C4-2B (cell line): ENCODE measurements around the gene ARL4A.

ENCODE experiments used
- H3K27ac ChIP-seq: fragments of 450-650 bp; 2 replicates; pipeline ENCODE4 v1.5.1; 2017
- CTCF ChIP-seq: fragments of 450-650 bp; conservative IDR thresholded peaks from 2 replicates; pipeline ENCODE4 v1.5.1; 2017; ENCODE audit warnings: mild to moderate bottlenecking
- ZFX ChIP-seq: fragments of 450-650 bp; IDR thresholded peaks from 2 replicates; pipeline ENCODE4 v1.6.1; 2017

ARL4A gene

GRCh38 chr7:12701433-12701832 is 14.0 kb downstream of the ARL4A start:
- no peak for TF ChIP-seq ZFX
- TF ChIP-seq CTCF: no peak
- H3K27ac ChIP-seq: no peak overlapping the region

- TF ChIP-seq ZFX (no peak), CTCF (no peak)
- H3K27ac ChIP-seq: no peak overlapping the region
Observed at GRCh38 chr7:12703881-12704280, 16.4 kb downstream of the ARL4A start.

- TF ChIP-seq CTCF: no peak
- no peak for TF ChIP-seq ZFX
- no peak overlapping the region for H3K27ac ChIP-seq
Observed at GRCh38 chr7:12705878-12706277, 18.4 kb downstream of the ARL4A start.

GRCh38 chr7:12706900-12707536 is 19.6 kb downstream of the ARL4A start:
- TF ChIP-seq ZFX (no peak), CTCF (no peak)
- H3K27ac ChIP-seq: no peak overlapping the region

GRCh38 chr7:12708314-12708713 is 20.9 kb downstream of the ARL4A start:
- TF ChIP-seq CTCF (no peak), ZFX (no peak)
- H3K27ac ChIP-seq: no peak overlapping the region

- TF ChIP-seq ZFX (no peak), CTCF (no peak)
- no peak overlapping the region for H3K27ac ChIP-seq
Observed at GRCh38 chr7:12709726-12710502, 22.5 kb downstream of the ARL4A start.

- H3K27ac ChIP-seq: no peak overlapping the region
- TF ChIP-seq ZFX: no peak
- no peak for TF ChIP-seq CTCF
Observed at GRCh38 chr7:12711124-12711523, 23.7 kb downstream of the ARL4A start.
